ENCODE data around the gene AGBL1.

GRCh38 chr15:87038404-87038803, 958.7 kb downstream of the AGBL1 start:
- TF ChIP-seq POLR2A (IDR thresholded peaks at IDR 0.05; ENCODE audit: low read depth, low read length) = no peak
- TF ChIP-seq POLR2AphosphoS5 (IDR thresholded peaks at IDR 0.05; ENCODE audit: low read depth, low read length) = no peak
- TF ChIP-seq TAF1 (IDR thresholded peaks at IDR 0.05; ENCODE audit: borderline replicate concordance, low read depth, low read length) = no peak

Measured in GM12892 (cell line).